Erythroblast (primary cell): ENCODE data around the gene MCM3AP.

Experiments used
- GATA1 ChIP-seq: IDR thresholded peaks from 2 replicates; pipeline ENCODE4 v1.6.1; 2011; ENCODE audit warnings: low read depth, mild to moderate bottlenecking, control low read depth, low read length, moderate library complexity
- POLR2A ChIP-seq: IDR thresholded peaks from 2 replicates; pipeline ENCODE4 v1.6.1; 2011; ENCODE audit warnings: mild to moderate bottlenecking, low read length

DNA sequence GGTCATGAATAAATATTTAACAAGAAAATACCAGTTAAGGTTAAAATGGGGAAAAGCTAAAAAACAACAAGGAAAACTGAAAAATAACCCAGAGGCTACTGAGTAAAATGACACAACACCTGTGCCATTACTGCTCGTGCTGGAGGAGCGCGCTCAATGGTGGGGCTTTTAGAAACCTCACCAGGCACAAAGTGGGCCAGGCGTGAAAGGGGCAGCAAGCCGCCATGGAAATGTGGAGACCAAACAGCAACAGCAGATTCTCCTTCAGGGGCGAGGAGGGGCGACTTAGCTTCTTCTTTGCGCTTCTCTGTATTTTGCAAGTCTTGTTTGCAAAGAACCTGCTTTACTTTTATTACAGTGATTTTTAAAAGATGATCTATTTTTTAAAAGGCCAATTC is 82.2 kb downstream of the MCM3AP start:
- TF ChIP-seq POLR2A (no peak), GATA1 (no peak)
